Activated naive CD4-positive, alpha-beta T cell treated with anti-CD3 and anti-CD28 coated beads for 36 hours (primary cell): ENCODE measurements around the gene CCDC141. TPM values are rescaled to one million over a fixed set of nuclear protein-coding genes. Genes with fewer than 3 reads are reported as not detected.

ENCODE experiments used
- CTCF ChIA-PET: fragments of 350-600 bp; sonication (Branson Sonifier 250); formaldehyde crosslinking; loops from one replicate; lab custom pipeline; 2021; ENCODE audit warnings: antibody characterized with exemption; lab: Charles Lee
- DNase-seq: peaks from one replicate; pipeline ENCODE4 v3.0.0-alpha.2; 2020
- H3K27ac Mint-ChIP-seq: one replicate; pipeline ENCODE4 v1.8.0; 2021; ENCODE audit warnings: mild to moderate bottlenecking, mixed read lengths
- H3K27me3 Mint-ChIP-seq: one replicate; pipeline ENCODE4 v1.8.0; 2021; ENCODE audit warnings: low read depth, mixed read lengths
- H3K36me3 Mint-ChIP-seq: one replicate; pipeline ENCODE4 v1.8.0; 2021; ENCODE audit warnings: low read depth, mixed read lengths
- H3K4me1 Mint-ChIP-seq: one replicate; pipeline ENCODE4 v1.8.0; 2021; ENCODE audit warnings: low read depth, mixed read lengths
- H3K4me3 Mint-ChIP-seq: one replicate; pipeline ENCODE4 v1.8.0; 2021; ENCODE audit warnings: mild to moderate bottlenecking, moderate library complexity, mixed read lengths
- H3K9me3 Mint-ChIP-seq: one replicate; pipeline ENCODE4 v1.8.0; 2021; ENCODE audit warnings: mixed read lengths
- intact Hi-C: fragments of 100-400 bp; cut with micrococcal nuclease; formaldehyde crosslinking; loops from one replicate; pipeline ENCODE4 v1.15.1; 2023
- total RNA-seq, 2 experiments: library from RNA; stranded (reverse); gene quantifications; one replicate each; pipeline ENCODE4 v1.2.3, GENCODE V29; 2021

Gene CCDC141
- total RNA-seq, 2 experiments from 2014 or later, result 2.6 to 4.6 TPM

- no peak within 1 kb of the TSS for H3K4me3 Mint-ChIP-seq
- CTCF ChIA-PET, result interaction anchor here (0.9 kb wide), 1 partner anchor 86 kb away, joined by 4 read pairs; no protein-coding TSS in a partner anchor
- no peaks in the 10 kb centered on the region for H3K4me1 Mint-ChIP-seq
- DNase-seq, result no peak
- intact Hi-C loops, result no loop called here
- no peak within 1 kb of the TSS for H3K27ac Mint-ChIP-seq
- no peaks in the 10 kb centered on the region for H3K9me3 Mint-ChIP-seq
- no peaks in the 10 kb centered on the region for H3K36me3 Mint-ChIP-seq
- H3K27me3 Mint-ChIP-seq, result no peaks in the 10 kb centered on the region
These were observed 242.5 kb downstream of the CCDC141 start, which contains the start of gene TTN for GRCh38 chr2:178807227-178808008. TTN (minus strand) TSS chr2:178807423; CDS start chr2:178804642, 2,781 bp downstream.

- no peaks in the 10 kb centered on the region for H3K36me3 Mint-ChIP-seq
- no peak overlapping the region for H3K4me3 Mint-ChIP-seq
- H3K27ac Mint-ChIP-seq, result no peak overlapping the region
- intact Hi-C loops, result no loop called here
- DNase-seq, result no peak
- no peaks in the 10 kb centered on the region for H3K9me3 Mint-ChIP-seq
- CTCF ChIA-PET, result interaction anchor here (0.7 kb wide), 1 partner anchor 386 kb away, joined by 4 read pairs; no protein-coding TSS in a partner anchor
- no peaks in the 10 kb centered on the region for H3K27me3 Mint-ChIP-seq
- no peaks in the 10 kb centered on the region for H3K4me1 Mint-ChIP-seq
These were observed 243.4 kb downstream of the CCDC141 start for GRCh38 chr2:178806543-178806942.

- intact Hi-C loops, result no loop called here
- no peak for DNase-seq
- Mint-ChIP-seq H3K27ac (no peak overlapping the region), H3K36me3 (no peaks in the 10 kb centered on the region), H3K4me3 (no peak overlapping the region), H3K27me3 (no peaks in the 10 kb centered on the region), H3K4me1 (no peaks in the 10 kb centered on the region), H3K9me3 (no peaks in the 10 kb centered on the region)
- CTCF ChIA-PET, result interaction anchor here (0.6 to 1.2 kb wide), 2 partner anchors 37 to 700 kb away, joined by 3 read pairs; no protein-coding TSS in a partner anchor
These were observed 244.5 kb downstream of the CCDC141 start for GRCh38 chr2:178805457-178805856.

- H3K27me3 Mint-ChIP-seq, result no peaks in the 10 kb centered on the region
- no peak overlapping the region for H3K4me3 Mint-ChIP-seq
- DNase-seq, result no peak
- H3K4me1 Mint-ChIP-seq, result no peaks in the 10 kb centered on the region
- H3K9me3 Mint-ChIP-seq, result no peaks in the 10 kb centered on the region
- H3K36me3 Mint-ChIP-seq, result no peaks in the 10 kb centered on the region
- CTCF ChIA-PET, result interaction anchor here (0.9 to 1.2 kb wide), 3 partner anchors 10 to 100 kb away, joined by 3 to 5 read pairs (median 4); no protein-coding TSS in a partner anchor
- no peak overlapping the region for H3K27ac Mint-ChIP-seq
- intact Hi-C loops, result no loop called here
These were observed 245.1 kb downstream of the CCDC141 start for GRCh38 chr2:178804791-178805190.

GRCh38 chr2:178800510-178800909 is 249.4 kb downstream of the CCDC141 start:
- peaks cover 1% of the 10 kb centered on the region for H3K9me3 Mint-ChIP-seq
- no peak for DNase-seq
- H3K27ac Mint-ChIP-seq, result no peak overlapping the region
- no peaks in the 10 kb centered on the region for H3K27me3 Mint-ChIP-seq
- no peaks in the 10 kb centered on the region for H3K4me1 Mint-ChIP-seq
- peaks cover 6% of the 10 kb centered on the region for H3K36me3 Mint-ChIP-seq
- intact Hi-C loops, result no loop called here
- no peak overlapping the region for H3K4me3 Mint-ChIP-seq
- CTCF ChIA-PET, result interaction anchor here (0.6 to 1.1 kb wide), 4 partner anchors 13 to 329 kb away, joined by 3 to 5 read pairs (median 3); no protein-coding TSS in a partner anchor

- DNase-seq, result no peak
- intact Hi-C loops, result no loop called here
- CTCF ChIA-PET, result no interaction called here
- Mint-ChIP-seq H3K36me3 (peaks cover 6% of the 10 kb centered on the region), H3K4me1 (no peaks in the 10 kb centered on the region), H3K27ac (no peak overlapping the region), H3K9me3 (peaks cover 1% of the 10 kb centered on the region), H3K4me3 (no peak overlapping the region), H3K27me3 (no peaks in the 10 kb centered on the region)
These were observed 250.6 kb downstream of the CCDC141 start for GRCh38 chr2:178799305-178799704.

- no peak for DNase-seq
- CTCF ChIA-PET, result interaction anchor here (0.6 to 1.8 kb wide), 8 partner anchors 17 to 546 kb away, joined by 3 to 8 read pairs (median 4); no protein-coding TSS in a partner anchor
- no peak overlapping the region for H3K4me3 Mint-ChIP-seq
These were observed 253.8 kb downstream of the CCDC141 start for GRCh38 chr2:178796079-178796677.

GRCh38 chr2:178787934-178788333 is 262.0 kb downstream of the CCDC141 start:
- peaks cover 7% of the 10 kb centered on the region for H3K4me1 Mint-ChIP-seq

More at GRCh38 chr2:178796079-178796677, 253.8 kb downstream of the CCDC141 start:
- no peaks in the 10 kb centered on the region for H3K27me3 Mint-ChIP-seq
- peaks cover 1% of the 10 kb centered on the region for H3K9me3 Mint-ChIP-seq
- intact Hi-C loops, result loop anchor here (1.0 kb wide), 6 partner anchors 95 to 955 kb away; no protein-coding TSS in a partner anchor
- H3K4me1 Mint-ChIP-seq, result no peaks in the 10 kb centered on the region
- H3K27ac Mint-ChIP-seq, result no peak overlapping the region
- H3K36me3 Mint-ChIP-seq, result peaks cover 10% of the 10 kb centered on the region

GRCh38 chr2:178787155-178787554 is 262.8 kb downstream of the CCDC141 start:
- CTCF ChIA-PET, result no interaction called here
- Mint-ChIP-seq H3K4me1 (peaks cover 7% of the 10 kb centered on the region), H3K36me3 (peaks cover 13% of the 10 kb centered on the region), H3K27ac (no peak overlapping the region), H3K4me3 (no peak overlapping the region), H3K9me3 (no peaks in the 10 kb centered on the region), H3K27me3 (no peaks in the 10 kb centered on the region)
- DNase-seq, result no peak
- intact Hi-C loops, result no loop called here

More at GRCh38 chr2:178787934-178788333, 262.0 kb downstream of the CCDC141 start:
- H3K36me3 Mint-ChIP-seq, result peaks cover 7% of the 10 kb centered on the region
- no peaks in the 10 kb centered on the region for H3K27me3 Mint-ChIP-seq
- CTCF ChIA-PET, result no interaction called here
- no peak overlapping the region for H3K27ac Mint-ChIP-seq
- H3K9me3 Mint-ChIP-seq, result no peaks in the 10 kb centered on the region
- no peak overlapping the region for H3K4me3 Mint-ChIP-seq
- DNase-seq, result no peak
- intact Hi-C loops, result no loop called here

GRCh38 chr2:178783889-178784288 is 266.0 kb downstream of the CCDC141 start:
- intact Hi-C loops, result no loop called here
- Mint-ChIP-seq H3K27ac (no peak overlapping the region), H3K27me3 (no peaks in the 10 kb centered on the region), H3K4me3 (no peak overlapping the region), H3K4me1 (peaks cover 2% of the 10 kb centered on the region), H3K9me3 (no peaks in the 10 kb centered on the region), H3K36me3 (peaks cover 12% of the 10 kb centered on the region)
- DNase-seq, result no peak
- CTCF ChIA-PET, result interaction anchor here (0.7 to 1.0 kb wide), 2 partner anchors 11 to 18 kb away, joined by 3 read pairs; no protein-coding TSS in a partner anchor

GRCh38 chr2:178782236-178782635 is 267.7 kb downstream of the CCDC141 start:
- Mint-ChIP-seq H3K27ac (no peak overlapping the region), H3K9me3 (no peaks in the 10 kb centered on the region), H3K27me3 (no peaks in the 10 kb centered on the region), H3K36me3 (peaks cover 13% of the 10 kb centered on the region), H3K4me3 (no peak overlapping the region), H3K4me1 (no peaks in the 10 kb centered on the region)
- intact Hi-C loops, result no loop called here
- CTCF ChIA-PET, result no interaction called here
- no peak for DNase-seq
